Measurements from ENCODE around the gene VRTN. TPM values are rescaled to one million over a fixed set of nuclear protein-coding genes. Genes with fewer than 3 reads are reported as not detected.

VRTN gene
- total and polyA plus RNA-seq, 12 donors: 0.11 to 0.23 TPM; not detected in 10

GRCh38 chr14:74407021-74407800 lies 58.9 kb downstream of the VRTN start:
- Histone ChIP-seq H3K27me3 (no peaks in the 10 kb centered on the region), H3K27ac (no peak overlapping the region), H3K4me1 (replicated peaks in 1 of 2) (no peaks in the 10 kb centered on the region), H3K4me3 (no peak overlapping the region), H3K9me3 (replicated peaks in 1 of 3) (no peaks in the 10 kb centered on the region), H3K36me3 (replicated peaks in 1 of 2) (no peaks in the 10 kb centered on the region)
- TF ChIP-seq, protein P1, sequence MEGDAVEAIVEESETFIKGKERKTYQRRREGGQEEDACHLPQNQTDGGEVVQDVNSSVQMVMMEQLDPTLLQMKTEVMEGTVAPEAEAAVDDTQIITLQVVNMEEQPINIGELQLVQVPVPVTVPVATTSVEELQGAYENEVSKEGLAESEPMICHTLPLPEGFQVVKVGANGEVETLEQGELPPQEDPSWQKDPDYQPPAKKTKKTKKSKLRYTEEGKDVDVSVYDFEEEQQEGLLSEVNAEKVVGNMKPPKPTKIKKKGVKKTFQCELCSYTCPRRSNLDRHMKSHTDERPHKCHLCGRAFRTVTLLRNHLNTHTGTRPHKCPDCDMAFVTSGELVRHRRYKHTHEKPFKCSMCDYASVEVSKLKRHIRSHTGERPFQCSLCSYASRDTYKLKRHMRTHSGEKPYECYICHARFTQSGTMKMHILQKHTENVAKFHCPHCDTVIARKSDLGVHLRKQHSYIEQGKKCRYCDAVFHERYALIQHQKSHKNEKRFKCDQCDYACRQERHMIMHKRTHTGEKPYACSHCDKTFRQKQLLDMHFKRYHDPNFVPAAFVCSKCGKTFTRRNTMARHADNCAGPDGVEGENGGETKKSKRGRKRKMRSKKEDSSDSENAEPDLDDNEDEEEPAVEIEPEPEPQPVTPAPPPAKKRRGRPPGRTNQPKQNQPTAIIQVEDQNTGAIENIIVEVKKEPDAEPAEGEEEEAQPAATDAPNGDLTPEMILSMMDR (IDR thresholded peaks at IDR 0.05): no peak
- no peak for TF ChIP-seq POLR2A (IDR thresholded peaks at IDR 0.05)
- intact Hi-C loops (cut with DNase I): no loop called here
- WGBS, 4 donors: 84 to 93% (median 92%) methylated on average over 5 to 17 of the region's 17 CpGs
- DNase-seq: no peak

DNA sequence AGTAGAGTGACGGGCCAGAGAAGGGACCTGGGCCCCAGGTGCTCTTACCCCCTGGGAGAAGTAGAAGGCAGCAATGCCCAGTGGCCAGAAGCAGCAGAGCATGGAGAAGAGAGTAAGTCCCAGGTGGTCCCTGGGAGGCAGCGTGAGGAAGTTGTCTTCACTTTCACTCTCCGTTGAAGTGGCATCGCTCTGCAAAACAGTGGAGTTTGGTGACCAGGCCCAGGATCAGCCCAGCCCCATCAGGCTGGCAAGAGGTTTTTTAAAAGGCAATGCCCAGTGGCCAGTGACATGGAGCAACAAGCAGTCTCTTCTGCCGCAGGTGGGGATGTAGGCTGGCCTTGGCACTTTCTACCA lies 59.5 kb downstream of the VRTN start:
- Histone ChIP-seq H3K4me1 (replicated peaks in 1 of 2) (no peaks in the 10 kb centered on the region), H3K4me3 (no peak overlapping the region), H3K9me3 (replicated peaks in 1 of 3) (no peaks in the 10 kb centered on the region), H3K36me3 (replicated peaks in 1 of 2) (no peaks in the 10 kb centered on the region), H3K27ac (no peak overlapping the region), H3K27me3 (no peaks in the 10 kb centered on the region)
- TF ChIP-seq, protein P1 (IDR thresholded peaks at IDR 0.05): no peak
- TF ChIP-seq POLR2A (IDR thresholded peaks at IDR 0.05): no peak
- 91 to 98% (median 97%) methylated on average over 5 of the region's 5 CpGs for WGBS, 4 donors
- no peak for DNase-seq
- intact Hi-C loops (cut with DNase I): no loop called here

DNA sequence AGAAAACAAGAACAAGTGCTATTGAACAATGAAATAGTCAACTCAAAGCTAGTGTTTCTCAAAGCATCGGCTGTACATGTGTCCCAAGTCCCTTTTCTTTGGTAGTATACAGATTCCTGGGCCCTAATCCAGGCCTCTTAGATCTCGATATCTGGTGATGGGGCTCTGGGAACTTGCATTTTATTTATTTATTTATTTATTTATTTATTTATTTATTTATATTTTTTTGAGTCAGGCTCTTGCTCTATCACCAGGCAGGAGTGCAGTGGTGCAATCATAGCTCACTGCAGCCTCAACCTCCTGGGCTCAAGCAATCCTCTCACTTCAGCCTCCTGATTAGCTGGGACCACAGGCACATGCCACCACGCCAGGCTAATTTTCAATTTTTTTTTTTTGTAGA lies 60.6 kb downstream of the VRTN start:
- 87 to 97% (median 92%) methylated on average over 3 of the region's 3 CpGs for WGBS, 4 donors
- Histone ChIP-seq H3K27ac (no peak overlapping the region), H3K9me3 (replicated peaks in 1 of 3) (no peaks in the 10 kb centered on the region), H3K27me3 (no peaks in the 10 kb centered on the region), H3K4me3 (no peak overlapping the region), H3K36me3 (replicated peaks in 1 of 2) (no peaks in the 10 kb centered on the region), H3K4me1 (replicated peaks in 1 of 2) (no peaks in the 10 kb centered on the region)
- DNase-seq: no peak
- intact Hi-C loops (cut with DNase I): no loop called here
- TF ChIP-seq POLR2A (IDR thresholded peaks at IDR 0.05): no peak
- TF ChIP-seq, protein P1 (IDR thresholded peaks at IDR 0.05): no peak

- Histone ChIP-seq H3K36me3 (replicated peaks in 1 of 2) (no peaks in the 10 kb centered on the region), H3K4me1 (replicated peaks in 1 of 2) (no peaks in the 10 kb centered on the region), H3K27me3 (no peaks in the 10 kb centered on the region), H3K4me3 (no peak overlapping the region), H3K27ac (no peak overlapping the region), H3K9me3 (replicated peaks in 1 of 3) (no peaks in the 10 kb centered on the region)
- no peak for TF ChIP-seq POLR2A (IDR thresholded peaks at IDR 0.05)
- TF ChIP-seq, protein P1 (IDR thresholded peaks at IDR 0.05): no peak
- intact Hi-C loops (cut with DNase I): no loop called here
- DNase-seq: no peak
- 84 to 86% (median 85%) methylated on average over 4 to 6 of the region's 6 CpGs; no CpG with 5 or more reads in 1 of the 4 donors for WGBS, 4 donors
These were observed 61.2 kb downstream of the VRTN start for GRCh38 chr14:74409441-74409840.

Other genes with a start within 250 kb of the VRTN start
- not detected for gene VSX2, start 109.0 kb upstream of the VRTN start, total RNA-seq
- not detected for gene VSX2, start 109.0 kb upstream of the VRTN start, polyA plus RNA-seq
- 10 to 100 TPM; 31.2 to 90.7 (median 53.9) TPM for gene ABCD4, start 45.5 kb upstream of the VRTN start, total RNA-seq
- gene ABCD4, start 45.5 kb upstream of the VRTN start, polyA plus RNA-seq: 100 to 1,000 TPM in 1 of 3 donors, 10 to 100 TPM in 2; 18.4 to 111 (median 77.5) TPM
- under 1 TPM in 4 of 9 donors, not detected in 5; 0.06 to 0.51 (median 0.18) TPM for gene SYNDIG1L, start 77.7 kb downstream of the VRTN start, total RNA-seq
- gene SYNDIG1L, start 77.7 kb downstream of the VRTN start, polyA plus RNA-seq: under 1 TPM; 0.05 to 0.27 (median 0.24) TPM
- gene NPC2, start 144.8 kb downstream of the VRTN start, total RNA-seq: 1,000 to 10,000 TPM in 1 of 9 donors, 100 to 1,000 TPM in 8; 140 to 1,243 (median 300) TPM
- 100 to 1,000 TPM; 179 to 375 (median 297) TPM for gene NPC2, start 144.8 kb downstream of the VRTN start, polyA plus RNA-seq
- 10 to 100 TPM; 13.2 to 63.6 (median 48.3) TPM for gene ISCA2, start 145.3 kb downstream of the VRTN start, total RNA-seq
- 10 to 100 TPM; 20.7 to 50.4 (median 21.5) TPM for gene ISCA2, start 145.3 kb downstream of the VRTN start, polyA plus RNA-seq